HEK293 (cell line): Measurements from ENCODE around the gene CA10.
A peak's percentile ranks its signal among the peaks of the same experiment; 100 is the strongest.

Source experiments
- CTCF ChIA-PET: fragments of 350-600 bp; formaldehyde crosslinking; extraction: SDS; loops from one replicate; lab custom pipeline; 2021; ENCODE audit warnings: antibody characterized with exemption; lab: Yijun Ruan, JAX
- POLR2A ChIA-PET: fragments of 300-600 bp; formaldehyde crosslinking; extraction: SDS; loops from one replicate; lab custom pipeline; 2020; ENCODE audit warnings: antibody characterized with exemption, inconsistent platforms; lab: Yijun Ruan, JAX
- H3K27ac ChIP-seq: fragments of 200-500 bp; sonication (Bioruptor generic); 2 replicates; pipeline ENCODE4 v1.5.1; 2014; ENCODE audit warnings: low read depth, low read length, control low read depth, inconsistent platforms; ENCODE audit errors: extremely low read depth
- H3K36me3 ChIP-seq, 2 experiments: fragments of 200-500 bp in 1 of 2; sonication (Bioruptor generic) in 1 of 2; 1 replicate in 1 of 2; 2 replicates in 1 of 2; pipeline ENCODE4 v1.5.1; 2014 to 2017; ENCODE audit warnings: inconsistent platforms in 2 of 2, low read length in 2 of 2; ENCODE audit not compliant: control insufficient read depth in 2 of 2, insufficient read depth in 1 of 2
- H3K4me1 ChIP-seq: fragments of 200-500 bp; sonication (Bioruptor generic); 2 replicates; pipeline ENCODE4 v1.5.1; 2014; ENCODE audit warnings: mild to moderate bottlenecking, low read length, inconsistent platforms; ENCODE audit not compliant: control insufficient read depth, insufficient read depth
- H3K4me3 ChIP-seq: 2 replicates; pipeline ENCODE4 v1.5.1; 2011; ENCODE audit warnings: low read depth, mild to moderate bottlenecking, control low read depth, low read length, moderate library complexity
- H3K9me3 ChIP-seq: fragments of 200-500 bp; sonication (Bioruptor generic); 2 replicates; pipeline ENCODE4 v1.5.1; 2014; ENCODE audit warnings: low read depth, low read length, inconsistent platforms; ENCODE audit not compliant: control insufficient read depth, insufficient read depth
- FEZF1 ChIP-seq: fragments of 450-650 bp; formaldehyde crosslinking; IDR thresholded peaks from 2 replicates; pipeline ENCODE4 v1.5.1; 2016; ENCODE audit warnings: missing biosample characterization, missing genetic modification characterization
- GFI1B ChIP-seq: fragments of 450-650 bp; formaldehyde crosslinking; IDR thresholded peaks from 2 replicates; pipeline ENCODE4 v1.5.1; 2016; ENCODE audit warnings: missing biosample characterization, missing genetic modification characterization
- GLIS1 ChIP-seq: fragments of 450-650 bp; formaldehyde crosslinking; IDR thresholded peaks from 2 replicates; pipeline ENCODE4 v1.5.1; 2016; ENCODE audit warnings: missing biosample characterization, missing genetic modification characterization
- OSR2 ChIP-seq: fragments of 450-650 bp; formaldehyde crosslinking; IDR thresholded peaks from 2 replicates; pipeline ENCODE4 v1.5.1; 2016; ENCODE audit warnings: missing biosample characterization, missing genetic modification characterization
- PATZ1 ChIP-seq: fragments of 450-650 bp; formaldehyde crosslinking; IDR thresholded peaks from 2 replicates; pipeline ENCODE4 v1.5.1; 2016; ENCODE audit warnings: missing biosample characterization, missing genetic modification characterization
- PBX3 ChIP-seq: sonication (generic); formaldehyde crosslinking; IDR thresholded peaks from 2 replicates; pipeline ENCODE4 v1.8.1; 2022; ENCODE audit warnings: mild to moderate bottlenecking, moderate library complexity, missing genetic modification reagents
- ZBTB1 ChIP-seq: fragments of 450-650 bp; formaldehyde crosslinking; IDR thresholded peaks from 2 replicates; pipeline ENCODE4 v1.5.1; 2016; ENCODE audit warnings: missing biosample characterization, missing genetic modification characterization
- ZBTB20 ChIP-seq: fragments of 450-650 bp; formaldehyde crosslinking; IDR thresholded peaks from 2 replicates; pipeline ENCODE4 v1.5.1; 2016; ENCODE audit warnings: missing biosample characterization, missing genetic modification characterization
- ZBTB21 ChIP-seq: fragments of 450-650 bp; formaldehyde crosslinking; IDR thresholded peaks from 2 replicates; pipeline ENCODE4 v1.5.1; 2017; ENCODE audit warnings: missing biosample characterization, missing genetic modification characterization
- ZBTB8A ChIP-seq: fragments of 450-650 bp; formaldehyde crosslinking; IDR thresholded peaks from 2 replicates; pipeline ENCODE4 v1.5.1; 2016; ENCODE audit warnings: missing biosample characterization, missing genetic modification characterization
- ZEB2 ChIP-seq: fragments of 450-650 bp; formaldehyde crosslinking; IDR thresholded peaks from 2 replicates; pipeline ENCODE4 v1.5.1; 2016; ENCODE audit warnings: missing biosample characterization, missing genetic modification characterization
- ZNF18 ChIP-seq: fragments of 450-650 bp; formaldehyde crosslinking; IDR thresholded peaks from 2 replicates; pipeline ENCODE4 v1.5.1; 2016; ENCODE audit warnings: missing biosample characterization, missing genetic modification characterization
- ZNF214 ChIP-seq: fragments of 450-650 bp; formaldehyde crosslinking; IDR thresholded peaks from 2 replicates; pipeline ENCODE4 v1.5.1; 2017; ENCODE audit warnings: missing biosample characterization, mild to moderate bottlenecking, missing genetic modification characterization, borderline replicate concordance
- ZNF398 ChIP-seq: fragments of 450-650 bp; formaldehyde crosslinking; IDR thresholded peaks from 2 replicates; pipeline ENCODE4 v1.5.1; 2017; ENCODE audit warnings: missing biosample characterization, missing genetic modification characterization
- ZNF518A ChIP-seq: fragments of 450-650 bp; formaldehyde crosslinking; conservative IDR thresholded peaks from 2 replicates; pipeline ENCODE4 v1.5.1; 2016; ENCODE audit warnings: low read depth, missing biosample characterization, missing genetic modification characterization
- ZNF610 ChIP-seq: fragments of 450-650 bp; formaldehyde crosslinking; IDR thresholded peaks from 2 replicates; pipeline ENCODE4 v1.5.1; 2016; ENCODE audit warnings: missing biosample characterization, missing genetic modification characterization, borderline replicate concordance
- ZNF843 ChIP-seq: fragments of 450-650 bp; formaldehyde crosslinking; IDR thresholded peaks from 2 replicates; pipeline ENCODE4 v1.5.1; 2016; ENCODE audit warnings: missing biosample characterization, missing genetic modification characterization
- ZSCAN4 ChIP-seq: fragments of 450-650 bp; formaldehyde crosslinking; IDR thresholded peaks from 2 replicates; pipeline ENCODE4 v1.5.1; 2017; ENCODE audit warnings: missing biosample characterization, missing genetic modification characterization
- ZSCAN5A ChIP-seq: fragments of 450-650 bp; formaldehyde crosslinking; IDR thresholded peaks from 2 replicates; pipeline ENCODE4 v1.5.1; 2016; ENCODE audit warnings: missing biosample characterization, missing genetic modification characterization

CA10 gene

GRCh38 chr17:51673070-51673469 lies 485.4 kb downstream of the CA10 start:
- H3K27ac ChIP-seq, result no peak overlapping the region
- TF ChIP-seq ZNF518A (tag by site-specific recombination) (no peak), GFI1B (tag by site-specific recombination) (no peak), FEZF1 (tag by site-specific recombination) (no peak), ZBTB20 (tag by site-specific recombination) (0 out of 2 replicates have a peak, but pooled peaks have one; percentile 5)
- TF ChIP-seq, all 188 proteins: peak for 1
- Histone ChIP-seq H3K4me3 (no peak overlapping the region), H3K4me1 (peaks cover 20% of the 10 kb centered on the region), H3K36me3 (no peaks in the 10 kb centered on the region), H3K9me3 (peaks cover 3% of the 10 kb centered on the region; the same call in 1 of the 2 replicates)
- ChIA-PET CTCF (interaction anchor here (0.6 to 1.6 kb wide), 4 partner anchors 13 to 301 kb away, joined by 3 to 6 read pairs (median 4); no protein-coding TSS in a partner anchor), POLR2A (no interaction called here)

GRCh38 chr17:51672065-51672464 lies 486.4 kb downstream of the CA10 start:
- ChIA-PET CTCF (interaction anchor here (1.3 to 1.6 kb wide), 2 partner anchors 18 to 300 kb away, joined by 5 to 6 read pairs; no protein-coding TSS in a partner anchor), POLR2A (no interaction called here)
- peaks cover 20% of the 10 kb centered on the region for H3K4me1 ChIP-seq
- H3K9me3 ChIP-seq, result peaks cover 3% of the 10 kb centered on the region; the same call in 1 of the 2 replicates
- no peaks in the 10 kb centered on the region for H3K36me3 ChIP-seq
- no peak overlapping the region for H3K4me3 ChIP-seq
- H3K27ac ChIP-seq, result no peak overlapping the region
- TF ChIP-seq ZSCAN4 (tag by site-specific recombination) (no peak), ZNF610 (tag by site-specific recombination) (no peak), ZNF398 (tag by site-specific recombination) (peak; percentile 40; the same call in 1 of the 2 replicates), ZBTB8A (0 out of 2 replicates have a peak, but pooled peaks have one; percentile 17), OSR2 (tag by site-specific recombination) (peak; percentile 98), ZEB2 (tag by site-specific recombination) (no peak), ZNF214 (tag by site-specific recombination) (no peak), ZSCAN5A (tag by site-specific recombination) (no peak), ZBTB21 (tag by site-specific recombination) (0 out of 2 replicates have a peak, but pooled peaks have one; percentile 21), PBX3 (CRISPR knock-in tag) (no peak), ZBTB1 (tag by site-specific recombination) (no peak), ZNF18 (tag by site-specific recombination) (peak; percentile 90), ZNF843 (0 out of 2 replicates have a peak, but pooled peaks have one; percentile 27), GLIS1 (tag by site-specific recombination) (peak; percentile 84), PATZ1 (0 out of 2 replicates have a peak, but pooled peaks have one; percentile 21)
